ENCODE measurements around the gene IDUA.

The IDUA gene

GRCh38 chr4:956531-957230 lies 30.2 kb upstream of the IDUA start:
- DNase-seq, result no peak

GRCh38 chr4:957231-957580 lies 29.6 kb upstream of the IDUA start:
- no peak for DNase-seq

GRCh38 chr4:957581-958313 lies 29.1 kb upstream of the IDUA start:
- DNase-seq, result no peak

- DNase-seq, result no peak
These were observed 28.6 kb upstream of the IDUA start for GRCh38 chr4:958314-958665.

GRCh38 chr4:958696-959337 lies 28.0 kb upstream of the IDUA start:
- DNase-seq, result no peak

GRCh38 chr4:959338-960139 lies 27.3 kb upstream of the IDUA start:
- no peak for DNase-seq

GRCh38 chr4:960140-960635 lies 26.7 kb upstream of the IDUA start:
- DNase-seq, result no peak

GRCh38 chr4:960636-961350 lies 26.1 kb upstream of the IDUA start:
- no peak for DNase-seq

- DNase-seq, result no peak
These were observed 25.3 kb upstream of the IDUA start for GRCh38 chr4:961351-962230.

- no peak for DNase-seq
These were observed 24.3 kb upstream of the IDUA start for GRCh38 chr4:962231-963208.

GRCh38 chr4:963276-964225 lies 23.3 kb upstream of the IDUA start:
- DNase-seq, result no peak

GRCh38 chr4:964346-965025 lies 22.4 kb upstream of the IDUA start:
- no peak for DNase-seq

- DNase-seq, result no peak
These were observed 21.6 kb upstream of the IDUA start for GRCh38 chr4:965048-965765.

GRCh38 chr4:965766-966134 lies 21.1 kb upstream of the IDUA start:
- no peak for DNase-seq

GRCh38 chr4:966266-967112 lies 20.4 kb upstream of the IDUA start:
- no peak for DNase-seq

Measured in SW 1271 (cell line).